Upper lobe of left lung (tissue), 6 donors: ENCODE measurements around the gene ARHGAP23. TPM values are rescaled to one million over a fixed set of nuclear protein-coding genes. Genes with fewer than 3 reads are reported as not detected.
"Not testable (repeated sequence)": the region's sequence is repeated elsewhere in the genome, so short reads cannot be mapped to it uniquely, and the experiment has no call there.

Experiments used
- ATAC-seq, 2 donors: fragments of 200-7000 bp; cut with Tn5 transposase; one replicate each; pipeline ENCODE4 v1.9.1; 2022; ENCODE audit warnings: mild to moderate bottlenecking in 2 of 2, moderate library complexity in 2 of 2; ENCODE audit not compliant: low FRiP score in 2 of 2
- DNase-seq, 2 donors: peaks; one replicate each; pipeline ENCODE4 v3.0.0-alpha.2; 2019 to 2020
- H3K27ac ChIP-seq, 4 donors: fragments of 200-600 bp; sonication (generic); one replicate each; pipeline ENCODE4 v1.5.1; 2016 to 2019
- H3K27me3 ChIP-seq, 4 donors: fragments of 200-600 bp; sonication (generic); one replicate each; pipeline ENCODE4 v1.5.1; 2017 to 2019
- H3K36me3 ChIP-seq, 4 donors: fragments of 200-600 bp; sonication (generic); one replicate each; pipeline ENCODE4 v1.5.1; 2016 to 2019
- H3K4me1 ChIP-seq, 4 donors: fragments of 200-600 bp; sonication (generic); one replicate each; pipeline ENCODE4 v1.5.1; 2018 to 2019
- H3K4me3 ChIP-seq, 4 donors: fragments of 200-600 bp; sonication (generic); one replicate each; pipeline ENCODE4 v1.5.1; 2017 to 2019; ENCODE audit warnings: mild to moderate bottlenecking in 2 of 4, moderate library complexity in 1 of 4
- H3K9me3 ChIP-seq, 4 donors: fragments of 200-600 bp; sonication (generic); one replicate each; pipeline ENCODE4 v1.5.1; 2018 to 2019
- CTCF ChIP-seq, 6 experiments: fragments of 450-650 bp in 4 of 6; fragments of 200-600 bp in 2 of 6; sonication (generic) in 2 of 6; IDR thresholded peaks; one replicate each; pipeline ENCODE4 v1.5.1; 2016 to 2019; ENCODE audit warnings: antibody characterized with exemption in 6 of 6
- EP300 ChIP-seq, 4 donors: sonication (generic); formaldehyde crosslinking; IDR thresholded peaks; one replicate each; pipeline ENCODE4 v1.5.1; 2017; ENCODE audit warnings: antibody characterized with exemption in 4 of 4, control low read depth in 2 of 4
- POLR2A ChIP-seq, 4 donors: fragments of 450-650 bp; IDR thresholded peaks; one replicate each; pipeline ENCODE4 v1.5.1; 2016 to 2017; ENCODE audit warnings: antibody characterized with exemption in 4 of 4, mild to moderate bottlenecking in 2 of 4
- POLR2AphosphoS5 ChIP-seq, 2 donors: sonication (generic); formaldehyde crosslinking; IDR thresholded peaks; one replicate each; pipeline ENCODE4 v1.5.1; 2017; ENCODE audit warnings: antibody characterized with exemption in 2 of 2
- WGBS, 2 donors: methylation state at CpG; one replicate each; pipeline ENCODE4 v1.1.5; 2017 to 2018; 5-methylcytosine and 5-hydroxymethylcytosine counted together
- total RNA-seq, 6 donors: library from RNA; depleted of rRNA in 4 of 6; stranded (reverse); fragments of >200 nt in 4 of 6; gene quantifications; one replicate each; pipeline versions ENCODE4 v1.1.0 to v1.2.1, GENCODE V29; 2016 to 2021
- donor health status: DM: no; HTN: no; CAD: no; lungs with moderate emphysema.
- donor health status: DM: no; HTN: yes; CAD: no; lungs with severe emphysema.

The ARHGAP23 gene
- total RNA-seq, 6 donors from 2014 or later, result 30.4 to 104 (median 70.1) TPM

- H3K36me3 ChIP-seq, result peaks cover 0 to 82% (median 20%) of the 10 kb centered on the region in 4 donors
- H3K4me1 ChIP-seq, result peaks cover 19 to 37% (median 28%) of the 10 kb centered on the region in 4 donors
- no peaks in the 10 kb centered on the region for H3K27me3 ChIP-seq
- no peak for TF ChIP-seq POLR2AphosphoS5 (IDR thresholded peaks at IDR 0.05)
- DNase-seq, result peak in 1 of 2 donors; percentile 72
- no peak overlapping the region for H3K27ac ChIP-seq
- ATAC-seq, result no peak
- H3K4me3 ChIP-seq, result no peak overlapping the region
- 77 to 84% methylated on average over 18 to 20 of the region's 20 CpGs for WGBS, 2 donors
- H3K9me3 ChIP-seq, result no peaks in the 10 kb centered on the region
Measured at GRCh38 chr17:38469875-38470274, 41.6 kb downstream of the ARHGAP23 start.

GRCh38 chr17:38471253-38471652 is 43.0 kb downstream of the ARHGAP23 start:
- Histone ChIP-seq H3K4me1 (peaks cover 13 to 29% (median 20%) of the 10 kb centered on the region in 4 donors), H3K27ac (peak overlapping the region in 1 of 4 donors; percentile 32), H3K36me3 (peaks cover 0 to 91% (median 19%) of the 10 kb centered on the region in 4 donors)
- peak in 1 of 2 donors; percentile 34 for ATAC-seq
- not testable (repeated sequence) for DNase-seq, H3K9me3 ChIP-seq, H3K27me3 ChIP-seq, H3K4me3 ChIP-seq
- WGBS, 2 donors, result 43 to 45% methylated on average over 8 of the region's 8 CpGs
- TF ChIP-seq CTCF (IDR thresholded peaks at IDR 0.05) (peak in 3 of 6 experiments; percentile 6 to 23 (median 19)), POLR2AphosphoS5 (IDR thresholded peaks at IDR 0.05) (peak in 1 of 2 donors; percentile 35)

- H3K27ac ChIP-seq, H3K4me3 ChIP-seq, ATAC-seq, H3K9me3 ChIP-seq, DNase-seq, H3K27me3 ChIP-seq: not testable (repeated sequence)
- 59 to 69% methylated on average over 6 to 8 of the region's 8 CpGs for WGBS, 2 donors
- Histone ChIP-seq H3K4me1 (peaks cover 3 to 10% (median 6%) of the 10 kb centered on the region in 4 donors), H3K36me3 (peaks cover 0 to 86% (median 16%) of the 10 kb centered on the region in 4 donors)
- TF ChIP-seq CTCF (IDR thresholded peaks at IDR 0.05), result peak in 4 of 6 experiments; percentile 13 to 52 (median 30)
Measured at GRCh38 chr17:38474666-38475065, 46.4 kb downstream of the ARHGAP23 start.

GRCh38 chr17:38476549-38476948 is 48.3 kb downstream of the ARHGAP23 start:
- TF ChIP-seq POLR2AphosphoS5 (IDR thresholded peaks at IDR 0.05) (no peak), EP300 (IDR thresholded peaks at IDR 0.05) (no peak), POLR2A (IDR thresholded peaks at IDR 0.05) (no peak), CTCF (IDR thresholded peaks at IDR 0.05) (no peak)
- WGBS, 2 donors, result 78 to 81% methylated on average over 7 of the region's 7 CpGs
- H3K4me3 ChIP-seq, result no peak overlapping the region
- H3K9me3 ChIP-seq, result no peaks in the 10 kb centered on the region
- no peaks in the 10 kb centered on the region for H3K27me3 ChIP-seq
- peaks cover 0 to 2% (median under 1%) of the 10 kb centered on the region in 4 donors for H3K4me1 ChIP-seq
- ATAC-seq (no peak), DNase-seq (no peak)
- peaks cover 0 to 84% (median 16%) of the 10 kb centered on the region in 4 donors for H3K36me3 ChIP-seq
- no peak overlapping the region for H3K27ac ChIP-seq

GRCh38 chr17:38477417-38477816 is 49.2 kb downstream of the ARHGAP23 start:
- H3K36me3 ChIP-seq, result peaks cover 0 to 82% (median 16%) of the 10 kb centered on the region in 4 donors
- H3K27me3 ChIP-seq, H3K4me3 ChIP-seq, H3K9me3 ChIP-seq, ATAC-seq, H3K4me1 ChIP-seq, H3K27ac ChIP-seq: not testable (repeated sequence)
- WGBS, 2 donors, result 90 to 97% methylated on average over 8 to 29 of the region's 36 CpGs
- peak in 1 of 2 donors; percentile 80 for DNase-seq

- not testable (repeated sequence) for DNase-seq, H3K9me3 ChIP-seq, H3K27ac ChIP-seq, H3K4me3 ChIP-seq, ATAC-seq, H3K27me3 ChIP-seq, H3K4me1 ChIP-seq
- WGBS, 2 donors, result 95 to 97% methylated on average over 8 to 11 of the region's 13 CpGs
- peaks cover 0 to 82% (median 14%) of the 10 kb centered on the region in 4 donors for H3K36me3 ChIP-seq
Measured at GRCh38 chr17:38477951-38478350, 49.7 kb downstream of the ARHGAP23 start.

- not testable (repeated sequence) for H3K9me3 ChIP-seq, ATAC-seq, DNase-seq, H3K27me3 ChIP-seq, H3K4me3 ChIP-seq, H3K4me1 ChIP-seq, H3K27ac ChIP-seq
- H3K36me3 ChIP-seq, result peaks cover 0 to 79% (median 14%) of the 10 kb centered on the region in 4 donors
- WGBS, 2 donors, result 86 to 96% methylated on average over 2 to 4 of the region's 4 CpGs
Measured at GRCh38 chr17:38478667-38479066, 50.4 kb downstream of the ARHGAP23 start.

- H3K4me3 ChIP-seq, H3K27ac ChIP-seq, DNase-seq, H3K4me1 ChIP-seq, ATAC-seq, H3K27me3 ChIP-seq, H3K9me3 ChIP-seq: not testable (repeated sequence)
- 87% methylated on average over 14 of the region's 19 CpGs; no CpG with 5 or more reads in 1 of the 2 donors for WGBS, 2 donors
- H3K36me3 ChIP-seq, result peaks cover 0 to 69% (median 15%) of the 10 kb centered on the region in 4 donors
Measured at GRCh38 chr17:38482039-38482699, 53.9 kb downstream of the ARHGAP23 start.

- H3K36me3 ChIP-seq, result peaks cover 0 to 69% (median 15%) of the 10 kb centered on the region in 4 donors
- not testable (repeated sequence) for DNase-seq, H3K27me3 ChIP-seq, H3K4me3 ChIP-seq, H3K4me1 ChIP-seq, H3K9me3 ChIP-seq, H3K27ac ChIP-seq
- 70 to 95% methylated on average over 6 to 8 of the region's 8 CpGs for WGBS, 2 donors
- peak; percentile 16 to 34 for ATAC-seq
Measured at GRCh38 chr17:38482700-38483043, 54.4 kb downstream of the ARHGAP23 start.
